Endothelial cell of umbilical vein (primary cell): ENCODE data around the gene RNF224. TPM values are rescaled to one million over a fixed set of nuclear protein-coding genes. Genes with fewer than 3 reads are reported as not detected.

ENCODE experiments used
- BruUV-seq: library from RNA; stranded (reverse); fragments of 400-500 nt; replicated peaks from 2 replicates; lab custom pipeline; 2021; lab: Mats Ljungman, UMichigan
- CTCF ChIA-PET: fragments of 300-600, 350-600 bp; sonication (Branson Sonifier 250); formaldehyde crosslinking; loops from one replicate; lab custom pipeline; 2021; ENCODE audit warnings: antibody characterized with exemption, inconsistent platforms; lab: Charles Lee
- POLR2A ChIA-PET: fragments of 300-600, 350-600 bp; sonication (Branson Sonifier 250); formaldehyde crosslinking; loops from one replicate; lab custom pipeline; 2021; ENCODE audit warnings: antibody characterized with exemption, inconsistent platforms; lab: Charles Lee
- DNase-seq: peaks from one replicate; pipeline ENCODE4 v3.0.0-alpha.2; 2011; ENCODE audit warnings: low read depth, low spot score
- FAIRE-seq: peaks from 2 replicates; lab custom pipeline; 2011; peaks lifted over from hg19 to GRCh38; lab: Jason Lieb, UNC
- H2AFZ ChIP-seq: 2 replicates; pipeline ENCODE4 v1.6.0; 2012; ENCODE audit warnings: low read depth, low read length, control low read depth, inconsistent platforms
- H3K27ac ChIP-seq: 2 replicates; pipeline ENCODE4 v1.5.1; 2011; ENCODE audit warnings: low read depth, mild to moderate bottlenecking, control low read depth, low read length, moderate library complexity; ENCODE audit not compliant: insufficient read depth
- H3K27me3 ChIP-seq, 2 experiments: 2 replicates each; pipeline versions ENCODE4 v1.6.0 to v1.6.1; 2011; ENCODE audit warnings: low read length in 2 of 2, mixed read lengths in 1 of 2; ENCODE audit not compliant: control insufficient read depth in 2 of 2, insufficient read depth in 2 of 2
- H3K36me3 ChIP-seq, 2 experiments: 2 replicates in 1 of 2; 3 replicates in 1 of 2; pipeline ENCODE4 v1.5.1; 2011; ENCODE audit warnings: low read length in 2 of 2, mild to moderate bottlenecking in 1 of 2, moderate library complexity in 1 of 2; ENCODE audit not compliant: control insufficient read depth in 2 of 2, insufficient read depth in 2 of 2; ENCODE audit errors: extremely low read depth in 1 of 2
- H3K4me1 ChIP-seq: 3 replicates; pipeline ENCODE4 v1.5.1; 2011; ENCODE audit warnings: mild to moderate bottlenecking, low read length; ENCODE audit not compliant: control insufficient read depth, insufficient read depth; ENCODE audit errors: extremely low read depth
- H3K4me2 ChIP-seq: 2 replicates; pipeline ENCODE4 v1.6.1; 2011; ENCODE audit warnings: low read length, control low read depth, mixed read lengths; ENCODE audit not compliant: insufficient read depth
- H3K4me3 ChIP-seq, 3 experiments: fragments of 200-600 bp in 1 of 3; sonication (generic), shearing (Covaris generic) in 1 of 3; replicated peaks in 1 of 3; 2 replicates each; pipeline ENCODE4 v1.5.1; 2011 to 2016; ENCODE audit warnings: control low read depth in 3 of 3, low read length in 3 of 3, mild to moderate bottlenecking in 2 of 3, inconsistent platforms in 1 of 3, low read depth in 1 of 3, moderate library complexity in 1 of 3; ENCODE audit not compliant: insufficient read depth in 1 of 3
- H3K79me2 ChIP-seq: 2 replicates; pipeline ENCODE4 v1.6.0; 2012; ENCODE audit warnings: low read length, inconsistent platforms; ENCODE audit not compliant: control insufficient read depth, insufficient read depth
- H3K9ac ChIP-seq: replicated peaks from 2 replicates; pipeline ENCODE3; 2011; ENCODE audit warnings: low read length, control low read depth; ENCODE audit not compliant: insufficient read depth; ENCODE audit errors: extremely low read depth
- H3K9me1 ChIP-seq: replicated peaks from 3 replicates; pipeline ENCODE4 v1.6.0; 2011; ENCODE audit warnings: mild to moderate bottlenecking, low read length; ENCODE audit not compliant: control insufficient read depth, insufficient read depth; ENCODE audit errors: extremely low read depth
- H3K9me3 ChIP-seq: replicated peaks from 2 replicates; pipeline ENCODE4 v1.5.1; 2012; ENCODE audit warnings: low read length, inconsistent platforms; ENCODE audit not compliant: control insufficient read depth, insufficient read depth
- H4K20me1 ChIP-seq: replicated peaks from 2 replicates; pipeline ENCODE3; 2011; ENCODE audit warnings: mild to moderate bottlenecking, low read length; ENCODE audit not compliant: control insufficient read depth, insufficient read depth; ENCODE audit errors: extremely low read depth
- CTCF ChIP-seq, 2 donors: IDR thresholded peaks; 1 replicate in 1 of 2; 2 replicates in 1 of 2; pipeline ENCODE4 v1.5.1; 2011; ENCODE audit warnings: low read length in 2 of 2, mild to moderate bottlenecking in 2 of 2, moderate library complexity in 2 of 2, control low read depth in 1 of 2, inconsistent platforms in 1 of 2, low read depth in 1 of 2; ENCODE audit not compliant: insufficient read depth in 1 of 2; ENCODE audit errors: extremely low read depth in 1 of 2
- EZH2 ChIP-seq: IDR thresholded peaks from 2 replicates; pipeline ENCODE4 v1.6.1; 2012; ENCODE audit warnings: borderline replicate concordance, low read depth, mild to moderate bottlenecking, moderate library complexity, low read length, inconsistent platforms; ENCODE audit not compliant: severe bottlenecking
- FOS ChIP-seq: IDR thresholded peaks from 2 replicates; pipeline ENCODE4 v1.6.1; 2011; ENCODE audit warnings: mild to moderate bottlenecking, low read length, moderate library complexity, borderline replicate concordance; ENCODE audit not compliant: insufficient read depth
- GATA2 ChIP-seq: IDR thresholded peaks from 2 replicates; pipeline ENCODE4 v1.7.0; 2011; ENCODE audit warnings: low read depth, mild to moderate bottlenecking, moderate library complexity, mixed read lengths, low read length; ENCODE audit not compliant: insufficient read length, insufficient read depth
- JUN ChIP-seq: IDR thresholded peaks from 2 replicates; pipeline ENCODE4 v1.6.1; 2011; ENCODE audit warnings: borderline replicate concordance, low read depth; ENCODE audit not compliant: insufficient read length, insufficient read depth
- MAX ChIP-seq: IDR thresholded peaks from 2 replicates; pipeline ENCODE4 v1.6.1; 2011; ENCODE audit not compliant: insufficient read depth, insufficient read length
- MYC ChIP-seq: IDR thresholded peaks from one replicate; pipeline ENCODE4 v1.6.1; 2011; ENCODE audit warnings: mild to moderate bottlenecking, low read depth, low read length
- POLR2A ChIP-seq: IDR thresholded peaks from 2 replicates; pipeline ENCODE4 v1.6.1; 2012; ENCODE audit warnings: low read depth, mild to moderate bottlenecking, control low read depth, low read length
- POLR2AphosphoS5 ChIP-seq: IDR thresholded peaks from 2 replicates; pipeline ENCODE4 v1.6.1; 2012; ENCODE audit warnings: low read depth, mild to moderate bottlenecking, control low read depth, low read length, moderate library complexity; ENCODE audit not compliant: insufficient read depth
- dilution Hi-C: fragments of 300-500 bp; cut with MboI; formaldehyde crosslinking; loops from one replicate; pipeline ENCODE4 v1.15.0; 2019; ENCODE audit warnings: low sequenced_read_pairs; ENCODE audit not compliant: extremely low pct_ligation_motif_present
- intact Hi-C: fragments of 100-400 bp; cut with micrococcal nuclease; formaldehyde crosslinking; loops from one replicate; pipeline ENCODE4 v1.10.0; 2022
- polyA plus RNA-seq, 4 experiments: library from polyadenylated mRNA; depleted of rRNA in 3 of 4; stranded (reverse) in 3 of 4; unstranded in 1 of 4; fragments of >200 nt; gene quantifications; 2 replicates each; pipeline versions ENCODE4 v1.2.1 to v1.2.3, GENCODE V29; 2011 to 2012; ENCODE audit warnings: missing spikeins in 1 of 4
- total RNA-seq: library from RNA; stranded (reverse); gene quantifications from 2 replicates; pipeline ENCODE4 v1.2.3, GENCODE V29; 2021

The RNF224 gene
- total and polyA plus RNA-seq, 2 donors (not counting 3 experiments of a cell fraction or from before 2014, with no cell fraction given): not detected

- Histone ChIP-seq H3K79me2 (no peaks in the 10 kb centered on the region), H3K4me2 (no peak overlapping the region), H3K4me3 (no peak overlapping the region), H4K20me1 (no peaks in the 10 kb centered on the region), H3K27me3 (no peaks in the 10 kb centered on the region), H3K27ac (no peak overlapping the region), H3K36me3 (no peaks in the 10 kb centered on the region), H3K9me3 (no peaks in the 10 kb centered on the region), H3K9ac (no peak overlapping the region), H3K9me1 (no peaks in the 10 kb centered on the region), H3K4me1 (peaks cover 5% of the 10 kb centered on the region), H2AFZ (no peak overlapping the region)
- dilution Hi-C loops: no loop called here
- no TSS peak for BruUV-seq
- ChIA-PET CTCF (interaction anchor here (1.4 to 3.6 kb wide), 4 partner anchors 24 to 182 kb away, joined by 5 to 42 read pairs (median 13); partner anchors contain the start of genes DPP7 and NPDC1), POLR2A (interaction anchor here (2.6 kb wide), 1 partner anchor 12 kb away, joined by 6 read pairs; the partner anchor contains the start of gene TUBB4B)
- intact Hi-C loops: no loop called here
- FAIRE-seq (no peak), DNase-seq (no peak)
- TF ChIP-seq EZH2 (no peak), FOS (no peak), CTCF (IDR thresholded peaks at IDR 0.05; ENCODE audit: extremely low read depth in 1 of 2, insufficient read depth in 1 of 2, low read depth in 1 of 2, low read length in 2 of 2) (no peak), POLR2AphosphoS5 (no peak), GATA2 (no peak), MYC (no peak), MAX (no peak), POLR2A (no peak), JUN (no peak)
Observed at GRCh38 chr9:137228506-137228967, 1.2 kb downstream of the RNF224 start.
